T-helper 17 cell (primary cell): ENCODE data around the gene FEV. TPM values are rescaled to one million over a fixed set of nuclear protein-coding genes. Genes with fewer than 3 reads are reported as not detected.

Source experiments
- ATAC-seq: fragments of 150-1000 bp; cut with Tn5 transposase; 2 replicates; pipeline ENCODE4 v1.10.0; 2021; ENCODE audit warnings: mild to moderate bottlenecking, moderate library complexity
- DNase-seq, 3 donors: peaks; one replicate each; pipeline versions ENCODE4 v3.0.0 to v3.0.0-alpha.2; 2020 to 2021
- H3K9me3 ChIP-seq: one replicate; pipeline ENCODE4 v1.7.0; 2013; ENCODE audit warnings: low read length, mild to moderate bottlenecking; ENCODE audit not compliant: control insufficient read depth, poor library complexity, severe bottlenecking
- H3K27ac Mint-ChIP-seq: one replicate; pipeline ENCODE4 v1.8.0; 2022; ENCODE audit warnings: mild to moderate bottlenecking, moderate library complexity, mixed read lengths
- H3K27me3 Mint-ChIP-seq: one replicate; pipeline ENCODE4 v1.8.0; 2022; ENCODE audit warnings: mixed read lengths
- H3K36me3 Mint-ChIP-seq: one replicate; pipeline ENCODE4 v1.8.0; 2022; ENCODE audit warnings: low read depth, mixed read lengths
- H3K4me1 Mint-ChIP-seq: one replicate; pipeline ENCODE4 v1.8.0; 2022; ENCODE audit warnings: mild to moderate bottlenecking, mixed read lengths
- H3K4me3 Mint-ChIP-seq: one replicate; pipeline ENCODE4 v1.8.0; 2022; ENCODE audit warnings: mild to moderate bottlenecking, moderate library complexity, mixed read lengths
- total RNA-seq, 4 donors: library from RNA in 2 of 4; stranded (reverse) in 2 of 4; gene quantifications; one replicate each; pipeline ENCODE4 v1.2.3 and lab custom pipeline; 2022 to 2026

The FEV gene
- total RNA-seq, 2 donors from 2014 or later = not detected

DNA sequence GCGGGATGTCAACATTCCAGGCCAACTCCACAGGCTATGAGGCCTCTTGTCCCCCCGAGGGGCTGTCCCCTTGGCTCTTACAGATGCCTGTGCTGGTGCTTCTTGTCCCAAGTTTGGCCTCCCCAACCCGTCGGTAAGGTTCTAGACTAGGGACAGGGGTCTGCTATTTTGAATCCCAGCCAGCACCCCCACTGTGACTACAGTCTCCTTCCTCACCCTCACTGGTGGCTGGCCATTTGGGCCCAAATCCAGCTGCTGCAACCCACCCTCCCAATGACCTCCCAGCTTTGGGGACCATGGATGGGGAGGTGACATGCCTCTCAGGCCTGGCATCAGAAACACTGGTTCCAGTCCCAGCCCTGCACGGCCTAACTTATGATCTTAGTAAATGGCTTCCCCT, 37.6 kb upstream of the FEV start:
- Mint-ChIP-seq H3K4me3 (no peak overlapping the region), H3K36me3 (no peaks in the 10 kb centered on the region), H3K27ac (no peak overlapping the region), H3K27me3 (peaks cover 35% of the 10 kb centered on the region), H3K4me1 (no peaks in the 10 kb centered on the region)
- DNase-seq (no peak), ATAC-seq (no peak)
- H3K9me3 ChIP-seq = no peaks in the 10 kb centered on the region

DNA sequence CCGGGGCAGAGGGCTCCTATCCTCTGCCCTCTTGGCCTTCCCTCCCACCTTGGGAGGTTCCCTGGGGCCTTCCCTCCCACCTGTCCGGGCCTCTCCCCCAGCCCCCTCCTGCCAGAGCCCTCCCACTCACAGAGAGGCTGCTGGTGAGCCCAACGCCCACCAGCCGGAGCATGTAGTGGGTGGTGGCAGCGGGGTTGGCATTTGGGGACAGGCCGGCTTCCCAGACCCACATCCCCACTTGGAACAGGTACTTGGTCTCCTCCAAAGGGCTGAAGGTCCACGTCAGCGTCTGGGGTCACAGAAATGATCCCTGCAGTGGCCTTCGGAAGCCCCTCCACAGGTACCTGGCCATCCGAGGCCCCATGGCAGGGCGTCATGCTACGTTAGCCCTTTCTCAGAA, 37.1 kb upstream of the FEV start:
- no peaks in the 10 kb centered on the region for H3K36me3 Mint-ChIP-seq
- H3K9me3 ChIP-seq = no peaks in the 10 kb centered on the region
- ATAC-seq = no peak
- H3K27me3 Mint-ChIP-seq = peaks cover 37% of the 10 kb centered on the region
- no peak overlapping the region for H3K4me3 Mint-ChIP-seq
- DNase-seq = no peak
- no peak overlapping the region for H3K27ac Mint-ChIP-seq
- H3K4me1 Mint-ChIP-seq = no peaks in the 10 kb centered on the region

DNA sequence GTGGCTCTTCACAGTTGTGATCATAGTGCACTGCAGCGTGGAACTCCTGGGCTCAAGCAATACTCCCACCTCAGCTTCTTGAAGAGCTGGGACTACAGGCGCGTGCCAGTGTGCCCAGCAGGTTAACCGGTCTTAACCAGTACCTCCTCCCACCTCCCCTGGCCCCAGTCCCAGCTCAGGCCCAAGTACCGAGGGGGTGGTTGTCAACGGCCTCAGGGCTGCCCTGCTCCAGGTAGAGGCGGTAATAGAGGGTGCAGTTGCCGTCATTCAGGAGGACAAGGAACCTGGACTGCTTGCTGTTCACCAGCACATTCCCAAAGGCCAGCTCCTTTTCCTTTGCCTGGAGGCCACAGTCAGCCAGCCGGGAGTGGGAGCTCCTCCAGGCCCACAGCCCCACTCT, 36.6 kb upstream of the FEV start:
- no peaks in the 10 kb centered on the region for H3K9me3 ChIP-seq
- H3K4me1 Mint-ChIP-seq = no peaks in the 10 kb centered on the region
- peaks cover 41% of the 10 kb centered on the region for H3K27me3 Mint-ChIP-seq
- H3K36me3 Mint-ChIP-seq = no peaks in the 10 kb centered on the region
- H3K27ac Mint-ChIP-seq = no peak overlapping the region
- ATAC-seq (no peak), DNase-seq (no peak)
- no peak overlapping the region for H3K4me3 Mint-ChIP-seq

- H3K27me3 Mint-ChIP-seq = peaks cover 42% of the 10 kb centered on the region
- H3K9me3 ChIP-seq = no peaks in the 10 kb centered on the region
- H3K36me3 Mint-ChIP-seq = no peaks in the 10 kb centered on the region
- DNase-seq (no peak), ATAC-seq (no peak)
- no peak overlapping the region for H3K4me3 Mint-ChIP-seq
- H3K4me1 Mint-ChIP-seq = no peaks in the 10 kb centered on the region
- no peak overlapping the region for H3K27ac Mint-ChIP-seq
These were observed 35.8 kb upstream of the FEV start for GRCh38 chr2:219020604-219021365.

GRCh38 chr2:219019436-219019835, 34.5 kb upstream of the FEV start:
- no peaks in the 10 kb centered on the region for H3K9me3 ChIP-seq
- H3K4me3 Mint-ChIP-seq = no peak overlapping the region
- ATAC-seq (no peak), DNase-seq (no peak)
- peaks cover 43% of the 10 kb centered on the region for H3K27me3 Mint-ChIP-seq
- no peaks in the 10 kb centered on the region for H3K36me3 Mint-ChIP-seq
- H3K4me1 Mint-ChIP-seq = no peaks in the 10 kb centered on the region
- no peak overlapping the region for H3K27ac Mint-ChIP-seq

- Mint-ChIP-seq H3K4me1 (no peaks in the 10 kb centered on the region), H3K36me3 (no peaks in the 10 kb centered on the region), H3K27ac (no peak overlapping the region), H3K4me3 (no peak overlapping the region), H3K27me3 (peaks cover 50% of the 10 kb centered on the region)
- no peaks in the 10 kb centered on the region for H3K9me3 ChIP-seq
- ATAC-seq (no peak), DNase-seq (no peak)
These were observed 33.7 kb upstream of the FEV start for GRCh38 chr2:219018726-219019125.

GRCh38 chr2:219018286-219018685, 33.3 kb upstream of the FEV start:
- Mint-ChIP-seq H3K27ac (no peak overlapping the region), H3K4me1 (no peaks in the 10 kb centered on the region), H3K4me3 (no peak overlapping the region), H3K36me3 (no peaks in the 10 kb centered on the region), H3K27me3 (peaks cover 54% of the 10 kb centered on the region)
- H3K9me3 ChIP-seq = no peaks in the 10 kb centered on the region
- DNase-seq (no peak), ATAC-seq (no peak)

- peaks cover 56% of the 10 kb centered on the region for H3K27me3 Mint-ChIP-seq
- H3K9me3 ChIP-seq = no peaks in the 10 kb centered on the region
- H3K4me1 Mint-ChIP-seq = no peaks in the 10 kb centered on the region
- H3K27ac Mint-ChIP-seq = no peak overlapping the region
- H3K36me3 Mint-ChIP-seq = no peaks in the 10 kb centered on the region
- DNase-seq (no peak), ATAC-seq (no peak)
- H3K4me3 Mint-ChIP-seq = no peak overlapping the region
These were observed 32.4 kb upstream of the FEV start for GRCh38 chr2:219017201-219017931.

- Mint-ChIP-seq H3K4me3 (no peak overlapping the region), H3K27ac (no peak overlapping the region), H3K36me3 (no peaks in the 10 kb centered on the region), H3K4me1 (no peaks in the 10 kb centered on the region), H3K27me3 (peaks cover 59% of the 10 kb centered on the region)
- H3K9me3 ChIP-seq = no peaks in the 10 kb centered on the region
- DNase-seq (no peak), ATAC-seq (no peak)
These were observed 31.7 kb upstream of the FEV start for GRCh38 chr2:219016721-219017120.

GRCh38 chr2:219010873-219011272, 25.9 kb upstream of the FEV start:
- no peaks in the 10 kb centered on the region for H3K9me3 ChIP-seq
- Mint-ChIP-seq H3K36me3 (peaks cover 2% of the 10 kb centered on the region), H3K27ac (peak overlapping the region; percentile 39), H3K4me3 (no peak overlapping the region), H3K27me3 (peaks cover 55% of the 10 kb centered on the region), H3K4me1 (peaks cover 2% of the 10 kb centered on the region)
- ATAC-seq (no peak), DNase-seq (no peak)

- peak; percentile 62 for ATAC-seq
These were observed 25.3 kb upstream of the FEV start for GRCh38 chr2:219010162-219010756.

GRCh38 chr2:219009294-219009693, 24.3 kb upstream of the FEV start:
- no peak for ATAC-seq
- peaks cover 2% of the 10 kb centered on the region for H3K4me1 Mint-ChIP-seq
- H3K27me3 Mint-ChIP-seq = peaks cover 62% of the 10 kb centered on the region
- H3K9me3 ChIP-seq = no peaks in the 10 kb centered on the region
- H3K27ac Mint-ChIP-seq = no peak overlapping the region
- H3K36me3 Mint-ChIP-seq = peaks cover 8% of the 10 kb centered on the region
- DNase-seq = no peak
- no peak overlapping the region for H3K4me3 Mint-ChIP-seq

More at GRCh38 chr2:219010162-219010756, 25.3 kb upstream of the FEV start:
- no peaks in the 10 kb centered on the region for H3K9me3 ChIP-seq
- Mint-ChIP-seq H3K4me1 (peaks cover 2% of the 10 kb centered on the region), H3K36me3 (peaks cover 5% of the 10 kb centered on the region), H3K27ac (no peak overlapping the region), H3K4me3 (no peak overlapping the region), H3K27me3 (peaks cover 61% of the 10 kb centered on the region)
- no peak for DNase-seq

GRCh38 chr2:219003979-219004378, 19.0 kb upstream of the FEV start:
- DNase-seq = no peak
- Mint-ChIP-seq H3K27me3 (peaks cover 73% of the 10 kb centered on the region), H3K27ac (no peak overlapping the region), H3K4me1 (peaks cover 18% of the 10 kb centered on the region), H3K36me3 (peaks cover 13% of the 10 kb centered on the region), H3K4me3 (peak overlapping the region; percentile 45)
- no peak for ATAC-seq
- H3K9me3 ChIP-seq = no peaks in the 10 kb centered on the region
